Measurements from ENCODE around the gene SLC12A7.
"Not testable (repeated sequence)": the region's sequence is repeated elsewhere in the genome, so short reads cannot be mapped to it uniquely, and the experiment has no call there.

The SLC12A7 gene

DNA sequence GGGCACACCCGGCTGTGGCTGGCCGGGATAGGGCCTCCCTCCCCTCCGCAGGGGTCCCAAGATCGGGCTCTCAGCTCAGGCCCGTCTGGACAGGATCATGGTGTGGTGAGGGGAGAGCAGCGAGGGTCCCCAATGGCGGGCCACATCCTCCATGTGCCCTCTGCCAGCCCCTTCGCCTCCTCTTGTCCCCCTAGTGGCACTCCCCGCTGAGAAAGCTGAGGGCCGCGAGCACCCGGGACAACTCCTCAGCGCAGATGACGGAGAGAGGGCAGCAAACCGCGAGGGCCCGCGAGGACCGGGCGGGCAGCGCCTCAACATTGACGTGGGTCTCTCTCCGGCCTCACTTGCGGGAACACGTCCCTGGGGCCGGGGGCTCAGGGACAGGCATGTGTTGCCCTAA lies 78.7 kb downstream of the SLC12A7 start:
- DNase-seq, result no peak

DNA sequence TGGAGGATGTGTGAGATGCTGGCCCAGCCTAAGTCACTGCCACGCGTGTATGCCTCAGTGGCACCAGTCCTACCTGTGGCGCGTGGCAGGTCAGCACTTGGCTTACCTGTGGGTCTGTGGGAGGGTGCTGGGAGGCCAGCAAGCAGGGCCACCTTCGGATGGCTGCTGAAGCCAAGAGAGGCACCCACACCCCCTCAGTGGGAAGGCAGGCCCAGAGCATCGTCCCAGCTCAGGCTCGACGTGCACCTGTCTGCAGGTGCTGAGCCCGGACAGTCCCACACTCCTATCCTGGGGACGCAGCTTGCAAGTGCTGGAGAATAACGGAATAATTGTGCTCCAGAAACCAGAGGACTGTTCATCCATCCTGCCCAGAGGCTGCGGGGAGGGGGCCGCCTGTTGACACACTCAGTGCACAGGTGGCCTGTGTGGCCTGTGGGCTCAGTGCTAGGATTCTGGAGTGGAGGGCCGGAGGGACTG lies 79.3 kb downstream of the SLC12A7 start:
- no peak for DNase-seq

DNA sequence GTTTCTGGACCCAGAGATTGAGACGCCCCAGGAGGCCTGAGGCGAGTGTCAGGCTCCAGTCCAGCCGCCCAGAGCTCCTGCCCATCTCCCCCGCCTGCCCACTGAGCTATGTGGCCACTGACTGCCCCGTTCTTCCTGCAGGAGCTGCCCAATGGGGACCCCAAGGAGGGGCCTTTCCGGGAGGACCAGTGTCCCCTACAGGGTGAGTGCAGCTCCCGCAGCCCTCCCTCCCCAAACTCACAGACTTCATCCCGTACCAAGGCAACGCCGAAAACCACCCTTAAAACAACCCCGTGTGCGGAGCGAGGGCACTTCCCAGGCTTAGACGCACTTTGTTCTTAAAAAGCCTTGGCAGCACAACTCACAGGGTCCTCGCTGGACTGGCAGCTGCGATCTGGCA lies 79.9 kb downstream of the SLC12A7 start:
- DNase-seq, result no peak

DNA sequence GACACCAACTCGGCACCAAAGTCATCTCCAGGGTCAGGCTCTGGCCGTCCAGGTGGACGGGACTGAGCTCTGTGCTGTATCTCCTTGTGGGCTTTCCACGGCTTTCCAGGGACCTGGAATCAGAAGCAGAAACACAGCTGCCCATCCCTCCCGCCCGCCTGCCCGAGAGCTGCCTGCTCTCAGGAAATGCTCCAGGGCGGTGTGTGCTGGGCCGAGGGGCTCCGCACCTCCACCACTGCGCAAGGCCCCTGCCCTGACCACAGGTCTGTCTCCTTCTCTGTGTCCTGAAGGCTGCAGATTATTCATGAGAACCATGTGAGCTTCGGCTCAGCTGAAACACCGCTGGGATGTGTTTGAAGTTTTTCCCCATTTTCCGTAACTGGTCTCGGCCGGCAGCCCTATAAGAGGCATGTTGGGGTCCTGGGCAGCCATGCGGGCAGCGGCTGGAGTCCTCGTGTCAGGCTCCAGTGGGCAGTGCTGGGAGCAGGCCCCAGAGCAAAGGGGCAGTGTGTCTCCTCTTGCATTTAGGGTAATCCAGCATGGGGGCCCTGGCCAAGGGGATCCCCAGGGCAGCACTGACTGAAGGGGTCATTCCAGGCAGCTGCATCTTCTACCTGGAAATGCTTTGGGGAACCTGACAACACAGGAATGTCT lies 80.4 kb downstream of the SLC12A7 start:
- DNase-seq, result no peak

DNA sequence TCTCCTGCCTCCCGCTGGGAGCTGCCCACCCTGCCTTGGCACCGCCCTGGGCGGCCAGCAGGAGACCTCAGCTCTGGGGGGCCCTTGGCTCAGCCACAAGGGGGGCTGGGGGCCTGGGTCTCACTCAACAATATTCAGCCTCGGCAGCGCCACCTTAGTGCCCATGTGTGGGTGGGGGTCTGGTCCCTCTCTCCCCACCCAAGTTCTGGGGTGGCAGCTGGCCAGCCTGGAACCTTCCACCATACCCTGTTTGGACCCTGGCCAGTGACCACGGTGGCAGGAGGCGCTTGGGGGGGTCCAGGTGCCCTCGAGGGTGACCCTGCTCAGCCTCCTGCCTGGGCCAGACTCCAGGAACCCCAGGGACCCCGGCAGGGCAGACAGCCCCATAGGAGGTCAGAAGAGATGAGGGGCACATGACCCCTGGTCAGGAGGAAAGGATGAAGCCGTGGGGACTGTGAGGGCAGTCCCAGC lies 81.0 kb downstream of the SLC12A7 start:
- DNase-seq, result no peak

DNA sequence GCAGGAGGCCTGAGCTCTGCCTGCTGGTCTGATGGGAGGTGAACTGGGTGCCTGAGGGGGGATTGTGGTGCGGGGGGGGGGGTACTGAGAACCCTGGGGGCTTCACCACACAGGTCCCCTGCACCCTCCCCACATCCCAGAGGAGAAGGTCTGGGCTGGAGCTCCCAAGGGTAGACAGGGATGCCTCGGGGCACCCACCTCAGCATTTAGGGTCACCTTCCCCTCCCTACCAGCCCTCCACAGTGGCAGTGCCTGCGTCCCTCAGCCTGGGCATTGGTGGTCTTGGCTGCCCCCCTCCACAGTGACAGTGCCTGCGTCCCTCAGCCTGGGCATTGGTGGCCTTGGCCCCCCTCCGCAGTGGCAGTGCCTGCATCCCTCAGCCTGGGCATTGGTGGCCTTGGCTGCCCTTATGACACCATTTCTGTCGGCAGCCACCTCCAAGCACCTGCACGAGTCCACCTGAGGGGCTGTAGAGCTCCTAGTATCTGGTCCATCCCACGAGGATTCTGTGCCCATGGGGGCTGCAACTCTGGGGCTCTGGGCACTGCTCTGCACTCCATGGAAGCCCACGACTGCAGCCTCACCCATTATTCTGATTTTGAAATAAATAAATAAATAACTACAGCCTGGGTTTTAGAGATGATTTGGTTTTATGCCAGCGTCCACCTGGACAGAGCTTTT lies 81.8 kb downstream of the SLC12A7 start:
- no peak for DNase-seq

DNA sequence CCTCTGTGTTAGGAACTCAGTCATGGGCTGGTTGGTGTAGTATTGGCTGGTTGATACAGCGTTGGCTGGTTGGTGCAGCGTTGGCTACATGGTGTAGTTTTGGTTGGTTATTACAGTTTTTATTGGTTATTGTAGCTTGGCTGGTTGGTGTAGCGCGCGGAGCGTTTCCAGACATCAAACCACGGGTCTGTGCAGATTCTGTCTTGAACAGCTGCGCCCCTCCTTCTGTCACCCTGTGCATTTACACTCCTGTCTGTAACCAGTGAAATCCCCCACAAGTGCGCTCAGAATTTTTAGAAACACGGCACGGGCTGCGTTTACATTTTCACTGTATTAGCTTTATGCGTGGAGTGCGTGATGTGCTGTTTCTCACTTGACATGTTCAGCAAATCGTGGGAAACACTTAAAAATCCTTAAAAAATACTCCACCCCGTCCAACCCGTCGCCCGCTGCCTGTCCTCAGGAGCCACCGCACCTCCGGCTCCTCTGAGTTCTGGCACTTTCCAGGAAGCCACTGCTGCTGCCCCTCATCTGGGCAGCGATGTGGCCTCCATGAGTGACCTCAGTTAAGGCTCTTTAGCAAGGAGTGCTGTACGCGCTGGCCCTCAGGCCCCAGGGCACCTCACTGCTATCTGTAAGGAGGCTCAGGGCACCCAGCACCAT lies 82.5 kb downstream of the SLC12A7 start:
- no peak for DNase-seq

DNA sequence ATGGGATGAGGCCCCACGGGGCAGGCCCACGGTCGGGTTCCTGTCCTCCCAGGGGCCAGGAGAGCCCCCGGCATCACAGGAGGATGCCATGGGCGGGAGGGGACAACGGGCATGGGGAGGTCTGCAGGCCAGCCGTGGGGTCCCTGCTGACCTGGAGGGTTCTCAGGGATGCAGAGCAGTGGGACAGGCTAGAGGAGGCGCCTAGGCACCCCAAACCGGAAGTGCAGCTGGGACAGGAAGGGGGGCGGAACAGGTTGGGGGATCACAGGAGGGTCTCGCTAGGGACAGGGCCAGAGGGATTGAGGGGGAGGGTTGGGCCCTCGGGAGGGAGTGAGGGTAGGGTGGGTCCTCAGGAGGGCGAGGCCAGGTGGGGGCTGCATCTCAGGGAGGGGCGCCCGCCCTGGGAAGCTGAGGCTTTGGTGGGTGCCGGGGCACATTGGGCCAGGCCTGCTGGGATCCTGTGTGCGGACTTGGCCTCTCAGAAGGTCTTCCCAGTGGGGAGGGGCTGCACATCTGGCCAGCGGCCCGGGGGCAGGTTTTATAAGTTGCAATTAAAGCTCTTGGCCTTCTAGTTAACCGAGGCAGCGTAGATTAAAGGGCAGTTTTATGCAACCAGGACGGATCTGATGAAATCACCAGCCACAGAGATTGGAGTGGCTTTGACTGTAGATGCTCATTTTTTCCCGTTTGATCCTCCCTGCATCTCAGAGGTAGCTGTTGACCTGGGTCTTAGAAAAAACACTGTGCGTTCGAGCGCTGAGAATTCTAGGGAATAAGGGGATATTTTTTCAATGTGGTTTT lies 83.2 kb downstream of the SLC12A7 start:
- DNase-seq, result no peak

DNA sequence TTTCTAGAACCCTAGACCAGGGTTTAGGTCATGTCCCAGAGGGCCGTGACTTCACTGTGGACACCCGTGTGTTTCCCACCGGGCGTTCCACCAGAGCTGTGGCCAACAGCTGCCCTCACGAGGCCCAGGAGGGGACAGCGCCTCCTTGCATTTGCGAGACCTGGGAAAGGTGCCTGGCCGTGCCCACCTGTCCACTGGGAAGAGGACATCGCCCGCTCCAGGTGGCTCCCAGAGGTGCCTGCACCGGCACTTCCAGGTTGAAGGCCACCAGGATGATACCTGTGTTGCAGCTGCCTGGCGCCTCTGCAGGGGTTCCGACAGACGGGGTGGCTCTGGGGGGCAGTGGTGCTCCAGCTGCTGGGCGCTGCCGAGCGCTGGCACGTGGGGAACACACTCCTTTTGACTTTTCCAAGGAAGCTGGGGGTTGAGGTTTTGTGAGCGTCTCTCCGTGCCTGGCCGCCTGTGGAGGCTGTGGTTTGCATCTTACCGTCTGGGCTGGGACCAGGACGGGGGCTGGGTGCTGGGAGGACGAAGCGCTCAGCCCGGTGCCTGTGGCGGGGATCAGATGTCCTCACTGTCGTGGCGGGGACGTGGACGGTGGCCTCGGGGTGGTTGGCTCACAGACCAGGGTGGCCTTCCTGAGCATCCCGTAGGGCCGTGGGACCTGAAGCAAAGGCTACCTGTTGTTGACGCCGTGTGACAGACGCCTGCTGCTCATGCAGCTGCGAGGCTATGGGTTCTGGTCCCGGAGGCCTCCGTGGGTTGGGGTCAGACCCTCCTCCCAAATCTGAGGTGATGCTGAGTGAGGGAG lies 84.0 kb downstream of the SLC12A7 start:
- DNase-seq, result no peak

DNA sequence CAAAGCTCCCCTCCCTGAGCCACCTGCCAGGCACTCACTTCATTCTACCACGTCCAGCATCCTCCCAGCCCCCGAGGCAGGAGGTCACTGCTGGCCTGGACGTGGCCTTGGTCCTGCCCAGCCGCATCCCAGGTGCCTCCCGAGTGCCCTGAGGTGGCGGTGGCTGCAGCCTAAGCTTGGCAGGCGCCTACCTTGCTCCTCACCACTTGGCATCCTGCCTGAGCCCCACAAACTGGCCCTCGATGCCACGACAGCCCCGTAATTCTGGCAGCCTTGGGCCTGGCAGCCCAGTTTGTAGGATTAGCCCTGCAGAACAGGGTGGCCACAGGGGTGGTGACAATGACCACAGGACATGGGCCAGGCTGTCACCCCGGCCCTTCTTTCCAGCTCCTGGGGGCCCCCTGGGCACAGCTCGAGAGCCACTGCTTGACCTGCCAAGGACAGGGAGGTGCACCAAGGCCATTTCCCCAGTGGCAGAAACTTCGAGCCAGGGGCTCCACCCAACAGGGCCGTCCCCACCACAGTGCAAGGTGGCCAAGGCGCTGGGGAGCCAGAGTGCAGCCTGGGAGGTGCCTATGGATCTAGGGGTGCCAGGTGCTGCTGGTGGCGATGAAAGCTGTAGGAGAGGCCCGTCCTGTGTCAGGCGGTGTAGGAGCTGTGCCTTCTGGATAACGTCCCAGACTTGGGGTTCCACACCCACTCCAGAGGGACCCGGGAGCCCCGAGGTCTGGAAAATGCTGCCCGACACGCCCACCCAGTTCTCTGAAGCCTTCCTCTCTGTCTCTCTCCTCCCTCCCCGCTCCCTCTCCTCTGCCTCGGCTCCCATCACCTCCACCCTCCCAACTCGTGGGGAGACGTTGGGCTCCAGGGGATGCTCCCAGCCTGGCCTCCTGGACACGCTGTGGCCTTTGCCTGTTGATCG lies 84.9 kb downstream of the SLC12A7 start:
- no peak for DNase-seq

DNA sequence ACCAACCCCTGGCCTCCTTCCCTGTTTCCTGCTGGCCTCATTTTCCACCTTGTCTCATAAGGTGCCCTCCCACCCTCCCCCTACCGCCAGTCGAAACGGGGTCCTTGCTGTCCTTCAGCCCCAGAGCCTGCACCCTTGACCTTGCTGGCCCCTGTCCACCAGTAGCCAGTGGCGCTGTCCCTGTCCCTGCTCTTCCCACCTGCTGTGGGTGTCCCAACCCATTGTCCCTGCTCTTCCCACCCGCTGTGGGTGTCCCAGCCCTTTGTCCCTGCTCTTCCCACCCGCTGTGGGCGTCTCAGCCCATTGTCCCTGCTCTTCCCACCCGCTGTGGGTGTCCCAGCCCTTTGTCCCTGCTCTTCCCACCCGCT lies 89.9 kb downstream of the SLC12A7 start:
- DNase-seq, result not testable (repeated sequence)

DNA sequence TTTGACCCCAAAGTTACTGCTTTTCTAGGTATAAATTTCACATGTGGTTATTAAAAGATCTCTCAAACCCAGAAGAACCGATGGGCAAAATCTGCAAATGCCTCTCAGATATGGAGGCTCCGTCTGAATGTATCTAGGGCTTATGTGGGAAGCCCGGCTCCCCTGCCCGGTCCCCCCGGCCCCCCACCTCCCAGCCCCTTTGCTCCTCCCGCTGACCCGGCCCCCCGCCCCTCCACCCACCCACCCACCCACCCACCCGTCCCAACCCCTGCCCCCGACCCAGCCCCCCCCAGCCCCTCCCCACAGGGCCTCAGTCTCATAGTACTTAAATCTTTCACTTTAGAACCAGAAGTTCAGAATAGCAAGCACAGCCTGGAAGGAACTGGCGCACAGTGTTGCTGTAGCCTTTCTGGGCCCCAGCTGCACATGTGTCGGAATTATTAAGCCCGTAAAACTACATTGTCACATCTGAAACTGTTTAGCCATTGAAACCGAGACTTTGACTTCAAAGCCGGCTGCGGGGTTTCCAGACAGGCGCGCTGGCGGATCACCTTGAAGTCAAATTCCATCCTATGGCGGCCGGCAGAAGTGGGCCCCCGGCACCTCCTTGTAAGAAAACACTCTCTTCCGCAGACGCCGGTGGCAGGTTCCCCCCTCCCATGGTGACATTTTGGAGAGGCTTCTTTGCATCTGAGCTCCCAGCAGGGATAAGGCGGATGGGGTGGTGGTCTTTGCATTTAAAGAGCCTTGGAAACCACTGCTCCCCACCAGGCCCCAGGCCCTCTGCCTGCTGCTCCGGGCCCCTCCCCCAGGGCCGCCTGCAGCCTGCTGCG lies 90.5 kb downstream of the SLC12A7 start:
- DNase-seq, result peak; percentile 51

DNA sequence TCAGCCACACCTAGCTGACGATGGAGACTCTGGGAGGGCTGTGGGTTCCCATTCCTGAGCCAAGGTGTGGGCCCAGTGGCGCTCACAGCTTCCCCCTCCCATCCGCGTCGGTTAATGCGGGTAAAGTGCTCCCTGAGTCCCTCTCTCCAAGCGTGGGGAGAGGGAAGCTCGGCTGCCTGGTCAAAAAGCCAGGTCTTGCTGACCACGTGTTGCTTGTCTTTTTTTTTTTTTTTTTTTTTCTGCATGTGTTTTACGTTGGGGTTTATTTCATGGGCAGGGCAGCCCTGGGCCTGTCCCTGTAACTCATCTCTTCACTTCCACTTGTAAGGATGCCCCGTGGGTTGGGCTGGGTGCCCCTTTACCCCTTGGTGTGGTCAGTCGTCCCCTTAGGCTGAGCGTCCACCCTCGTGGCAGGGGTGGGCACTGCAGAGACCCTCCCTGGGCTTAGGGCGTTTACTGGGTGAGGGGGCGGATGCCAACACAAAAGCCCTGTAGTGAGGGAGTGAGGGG lies 91.4 kb downstream of the SLC12A7 start:
- no peak for DNase-seq

DNA sequence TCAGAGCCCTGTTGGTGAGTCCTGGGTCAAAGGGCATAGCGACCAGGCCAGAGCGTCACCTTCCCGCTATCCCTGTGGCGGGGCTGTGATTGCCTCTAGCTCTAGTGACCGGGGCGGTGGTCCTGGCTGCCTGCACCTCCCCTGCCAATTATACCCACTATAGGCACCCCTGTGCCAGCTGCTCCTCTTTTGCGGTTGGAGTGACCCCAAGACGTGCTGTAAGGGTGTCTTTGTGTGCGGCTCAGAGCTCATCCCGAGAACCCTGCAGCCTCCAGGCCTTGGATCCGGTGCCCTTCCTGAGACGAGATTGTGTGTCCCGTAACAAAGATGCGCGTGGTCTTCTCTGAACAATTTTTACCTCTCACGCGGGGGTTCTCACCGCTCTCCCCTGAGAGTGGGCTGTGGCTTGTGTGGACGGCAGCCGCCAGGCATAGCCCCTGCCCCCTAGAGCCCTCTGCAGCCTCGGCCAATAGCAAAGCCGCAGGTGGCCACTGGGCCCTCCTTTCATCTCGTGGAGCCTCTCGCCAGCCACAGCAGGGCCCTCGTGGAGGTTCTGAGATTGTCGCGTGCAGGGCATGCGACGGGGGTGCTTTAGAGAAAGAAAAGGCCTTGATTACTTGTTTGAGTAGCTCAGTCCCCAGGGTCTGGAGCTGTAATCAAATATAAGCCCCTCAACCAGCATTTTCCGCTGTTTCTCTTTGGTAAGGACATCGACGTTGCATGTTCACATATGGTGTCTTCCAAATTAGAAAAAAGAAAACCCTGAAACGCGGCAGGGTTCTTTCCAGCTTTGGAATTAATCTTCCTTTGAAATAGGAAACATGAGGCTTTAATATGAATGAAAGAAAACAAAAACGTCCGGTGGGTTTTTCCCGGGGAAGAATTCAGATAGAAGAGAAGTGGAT lies 92.6 kb downstream of the SLC12A7 start:
- no peak for DNase-seq

DNA sequence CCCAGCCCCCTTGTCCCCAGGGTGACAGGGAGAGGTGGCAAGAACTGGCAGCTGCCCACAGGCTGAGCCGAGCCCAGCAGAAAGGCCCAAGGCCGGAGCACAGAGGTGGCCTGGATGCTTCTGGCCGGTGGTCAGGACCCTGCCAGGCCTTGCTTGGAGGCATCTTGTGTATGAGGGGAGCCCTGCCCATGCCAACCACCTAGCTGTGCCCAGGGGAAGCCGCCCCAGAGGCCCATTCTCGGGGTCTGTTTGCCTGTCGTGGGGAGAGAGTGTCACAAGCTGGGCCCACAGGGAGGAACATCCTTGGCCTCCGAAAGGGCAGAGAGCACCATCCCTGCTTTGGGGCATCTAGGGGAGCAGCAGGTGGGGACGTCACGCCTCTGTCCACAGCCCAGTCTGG lies 93.3 kb downstream of the SLC12A7 start:
- DNase-seq, result no peak

DNA sequence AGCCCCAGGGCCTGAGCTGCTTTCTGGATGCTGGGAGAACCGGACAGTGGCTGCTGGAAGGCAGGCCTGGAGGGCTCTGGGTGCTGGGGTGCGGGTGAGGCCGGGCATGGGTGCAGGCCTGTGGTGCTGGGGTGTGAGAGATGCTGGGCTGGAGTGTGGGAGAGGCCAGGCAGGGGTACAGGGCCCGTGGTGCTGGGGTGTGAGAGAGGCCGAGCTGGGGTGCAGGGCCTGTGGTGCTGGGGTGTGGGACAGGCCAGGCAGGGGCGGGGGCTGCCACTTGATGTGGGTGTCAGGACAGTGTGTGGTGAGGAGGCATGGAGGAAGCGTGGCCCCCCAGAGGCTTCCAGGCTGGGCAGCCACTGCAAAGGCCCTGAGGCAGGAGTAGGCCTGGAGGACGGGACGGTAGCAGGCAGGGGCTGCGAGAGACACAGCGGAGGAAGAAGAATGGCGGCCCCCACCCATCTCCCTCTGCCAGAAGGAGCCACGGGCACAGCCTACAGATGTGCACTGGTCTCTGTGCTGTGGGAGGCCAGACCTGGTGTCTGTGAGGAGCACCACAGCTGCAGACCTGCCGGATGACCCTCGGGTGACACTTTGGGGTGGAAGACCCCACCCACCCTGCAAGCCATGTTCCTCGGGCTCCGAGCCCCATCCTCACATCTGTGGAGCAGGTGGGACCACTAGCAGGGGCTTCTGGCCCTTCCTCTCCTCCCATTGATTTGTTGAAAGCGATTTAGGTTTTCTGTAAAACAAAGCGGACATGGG lies 94.0 kb downstream of the SLC12A7 start:
- no peak for DNase-seq

DNA sequence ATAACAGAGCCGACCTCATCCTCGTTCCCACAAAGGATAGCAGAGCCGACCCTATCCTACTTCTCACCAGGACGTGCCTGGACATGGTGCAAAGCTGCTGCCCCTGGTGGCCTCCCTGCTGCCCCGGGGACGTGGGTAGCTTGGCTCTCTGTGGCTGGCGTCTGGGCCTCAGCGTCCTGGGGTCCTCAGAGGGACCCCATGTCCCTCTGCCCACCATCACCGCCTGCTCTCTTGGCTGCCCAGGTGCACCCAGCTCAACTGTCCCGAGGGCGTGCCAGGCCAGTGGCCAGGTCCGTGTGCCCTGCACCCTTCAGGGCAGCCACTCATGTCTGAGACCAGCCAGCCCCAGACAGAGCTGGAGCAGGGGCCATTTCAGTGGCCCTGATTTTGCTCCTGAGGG lies 94.8 kb downstream of the SLC12A7 start:
- DNase-seq, result no peak

DNA sequence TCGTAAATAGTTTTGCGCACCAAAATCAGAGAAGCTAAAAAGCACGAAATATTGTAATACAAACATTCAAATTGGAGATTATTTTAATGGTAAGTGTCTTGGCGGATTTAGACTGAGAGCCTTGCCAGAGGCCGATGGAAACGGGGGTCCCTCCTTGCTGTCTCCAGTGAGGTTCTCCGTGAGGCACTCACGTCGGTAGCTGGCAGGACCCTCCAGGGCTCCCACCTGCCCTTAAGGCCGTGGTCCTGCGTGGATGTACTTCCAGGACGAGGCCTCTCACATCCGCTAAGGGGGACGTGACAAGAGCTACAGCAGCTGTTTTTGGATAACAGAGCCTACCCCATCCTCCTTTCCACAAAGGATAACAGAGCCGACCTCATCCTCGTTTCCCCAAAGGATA lies 95.4 kb downstream of the SLC12A7 start:
- no peak for DNase-seq
